ENCODE measurements around the gene SMG9. TPM values are rescaled to one million over a fixed set of nuclear protein-coding genes. Genes with fewer than 3 reads are reported as not detected.
"Not testable (repeated sequence)": the region's sequence is repeated elsewhere in the genome, so short reads cannot be mapped to it uniquely, and the experiment has no call there.

Gene SMG9
- total RNA-seq, 1 donor from 2014 or later: 44.7 TPM

DNA sequence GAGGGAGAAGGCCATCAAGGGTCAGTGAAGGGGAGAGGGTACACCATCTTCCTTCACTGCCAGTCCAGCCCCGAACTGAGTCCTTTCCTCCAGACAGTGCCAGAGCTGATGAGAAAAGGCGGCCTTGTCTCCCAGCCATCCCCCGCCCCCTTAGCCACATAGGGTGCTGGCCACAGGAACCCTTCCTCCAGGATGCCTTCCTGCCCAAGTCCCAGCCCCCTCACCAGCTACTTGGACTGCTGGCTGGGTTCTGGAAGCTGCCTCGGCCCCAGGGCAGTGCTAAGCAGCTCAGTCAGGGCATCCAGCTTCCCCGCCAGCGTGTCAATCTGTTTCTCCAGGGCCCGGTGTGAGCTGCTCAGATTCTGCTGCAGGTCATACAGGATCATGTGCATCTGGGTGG, 12.6 kb upstream of the SMG9 start:
- Histone ChIP-seq H3K36me3 (no peaks in the 10 kb centered on the region), H3K27ac (no peak overlapping the region), H3K4me1 (peaks cover 22% of the 10 kb centered on the region), H3K9me3 (no peaks in the 10 kb centered on the region), H3K27me3 (no peaks in the 10 kb centered on the region), H3K4me3 (no peak overlapping the region)
- DNase-seq (no peak), ATAC-seq (no peak)
- intact Hi-C loops (cut with DNase I): no loop called here
- no peak for TF ChIP-seq CTCF (IDR thresholded peaks at IDR 0.05)

DNA sequence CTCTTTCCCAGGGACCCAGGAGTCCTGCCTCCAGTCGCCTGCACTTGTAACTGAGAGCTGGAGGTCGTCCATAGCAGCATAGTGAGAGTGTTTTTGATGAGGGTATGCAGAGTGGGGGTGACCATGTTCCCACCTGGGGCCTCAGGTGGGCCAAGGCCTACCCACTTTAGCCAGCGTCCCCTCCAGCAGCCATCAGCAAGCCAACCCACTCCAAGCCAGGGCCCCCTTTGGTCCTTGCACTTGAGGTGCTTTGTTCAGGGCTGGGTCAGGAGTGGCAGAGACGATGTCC, 11.9 kb upstream of the SMG9 start:
- no peak for TF ChIP-seq CTCF (IDR thresholded peaks at IDR 0.05)
- Histone ChIP-seq H3K36me3 (no peaks in the 10 kb centered on the region), H3K27ac (no peak overlapping the region), H3K9me3 (no peaks in the 10 kb centered on the region), H3K27me3 (no peaks in the 10 kb centered on the region), H3K4me3 (no peak overlapping the region), H3K4me1 (peaks cover 22% of the 10 kb centered on the region)
- intact Hi-C loops (cut with DNase I): no loop called here
- no peak for ATAC-seq
- DNase-seq: no peak

DNA sequence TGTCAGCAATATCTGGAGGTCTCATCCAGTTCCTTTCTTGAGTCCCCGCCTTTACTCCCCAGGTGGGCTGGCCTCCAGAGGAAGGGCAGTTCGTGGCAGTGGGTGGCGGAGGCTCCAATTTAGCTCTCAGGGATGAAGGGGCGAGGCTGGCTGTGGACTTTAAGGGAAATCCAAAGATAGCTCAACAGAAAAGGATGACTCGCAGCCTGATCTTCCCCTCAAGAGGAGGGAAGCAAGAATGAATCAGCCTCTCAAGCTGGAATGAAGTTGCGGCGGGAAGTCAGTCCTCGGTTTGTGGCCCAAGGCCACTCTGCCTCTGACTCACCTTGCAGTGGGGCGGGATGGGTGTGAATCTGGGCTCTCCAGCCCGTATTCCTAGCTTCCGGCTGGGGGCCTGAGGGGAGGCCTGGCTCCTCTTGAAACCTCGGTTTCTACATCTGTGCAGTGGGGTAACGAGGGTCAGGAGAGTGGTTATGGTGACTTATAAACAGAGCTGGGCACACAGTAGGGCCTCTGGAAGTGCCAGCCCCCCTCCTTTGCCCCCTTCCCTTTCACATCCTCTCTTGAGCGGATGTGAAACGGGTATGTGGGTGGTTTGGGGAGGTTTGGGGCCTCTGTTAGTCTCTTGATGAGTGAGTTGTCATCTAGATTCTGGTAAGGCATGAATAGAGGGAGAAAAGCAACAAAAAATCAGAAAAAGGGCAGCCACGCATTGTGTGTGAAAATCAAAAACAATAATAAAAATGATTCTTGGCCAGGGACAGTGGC, 10.5 kb upstream of the SMG9 start:
- intact Hi-C loops (cut with DNase I): no loop called here
- peak; percentile 73 for DNase-seq
- no peaks in the 10 kb centered on the region for H3K36me3 ChIP-seq

DNA sequence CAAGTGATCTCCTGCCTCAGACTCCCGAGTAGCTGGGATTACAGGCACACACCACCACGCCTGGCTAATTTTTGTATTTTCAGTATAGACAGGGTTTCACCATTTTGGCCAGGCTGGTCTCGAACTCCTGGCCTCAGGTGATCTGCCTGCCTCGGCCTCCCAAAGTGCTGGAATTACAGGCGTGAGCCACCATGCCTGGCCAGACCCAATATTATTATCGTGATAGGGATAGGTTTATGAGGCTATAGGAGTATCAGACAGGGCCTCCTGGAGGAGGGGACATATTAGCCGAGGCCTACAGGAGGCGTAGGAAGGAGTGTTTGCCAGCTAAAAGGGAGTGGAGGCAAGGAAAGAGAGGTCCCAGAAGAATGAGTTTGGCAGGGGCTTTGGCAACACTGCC, 9.9 kb upstream of the SMG9 start:
- H3K27me3 ChIP-seq; H3K36me3 ChIP-seq; ATAC-seq; intact Hi-C loops (cut with DNase I); H3K9me3 ChIP-seq; H3K4me3 ChIP-seq; DNase-seq: not testable (repeated sequence)
- peak overlapping the region; percentile 47 for H3K27ac ChIP-seq
- H3K4me1 ChIP-seq: peaks cover 22% of the 10 kb centered on the region

More for the DNA sequence above, 10.5 kb upstream of the SMG9 start:
- no peak for TF ChIP-seq CTCF (IDR thresholded peaks at IDR 0.05)
- ATAC-seq: peak; percentile 70
- H3K27me3 ChIP-seq: no peaks in the 10 kb centered on the region
- H3K4me3 ChIP-seq: no peak overlapping the region
- peak overlapping the region; percentile 47 for H3K27ac ChIP-seq
- no peaks in the 10 kb centered on the region for H3K9me3 ChIP-seq
- peaks cover 22% of the 10 kb centered on the region for H3K4me1 ChIP-seq

DNA sequence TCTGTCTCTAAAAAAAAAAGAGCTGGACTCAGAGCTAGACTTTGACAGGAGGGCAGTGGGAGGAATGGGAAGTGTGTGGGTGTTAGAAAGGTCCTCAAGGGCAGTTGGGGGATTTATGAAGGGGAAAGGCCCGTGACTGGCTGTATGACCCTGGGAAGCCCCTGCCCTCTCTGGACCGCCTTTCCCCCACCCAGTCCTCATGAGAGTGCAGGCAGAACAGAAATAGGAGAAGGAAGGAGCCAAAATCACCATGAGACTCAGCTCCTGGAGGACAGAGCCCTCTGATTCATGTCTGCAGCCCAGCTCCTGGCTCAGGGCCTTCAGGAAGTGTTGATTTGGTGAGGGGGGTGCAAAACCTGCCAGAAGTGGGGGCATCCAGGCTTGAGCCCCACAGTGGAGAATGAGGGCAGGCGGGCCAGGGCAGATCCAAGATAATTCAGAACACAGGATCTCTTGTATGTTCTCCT, 8.7 kb upstream of the SMG9 start:
- peak; percentile 59 for ATAC-seq
- Histone ChIP-seq H3K4me3 (no peak overlapping the region), H3K4me1 (peaks cover 22% of the 10 kb centered on the region), H3K27me3 (no peaks in the 10 kb centered on the region), H3K36me3 (no peaks in the 10 kb centered on the region), H3K27ac (no peak overlapping the region), H3K9me3 (no peaks in the 10 kb centered on the region)
- intact Hi-C loops (cut with DNase I): no loop called here
- DNase-seq: no peak
- no peak for TF ChIP-seq CTCF (IDR thresholded peaks at IDR 0.05)

DNA sequence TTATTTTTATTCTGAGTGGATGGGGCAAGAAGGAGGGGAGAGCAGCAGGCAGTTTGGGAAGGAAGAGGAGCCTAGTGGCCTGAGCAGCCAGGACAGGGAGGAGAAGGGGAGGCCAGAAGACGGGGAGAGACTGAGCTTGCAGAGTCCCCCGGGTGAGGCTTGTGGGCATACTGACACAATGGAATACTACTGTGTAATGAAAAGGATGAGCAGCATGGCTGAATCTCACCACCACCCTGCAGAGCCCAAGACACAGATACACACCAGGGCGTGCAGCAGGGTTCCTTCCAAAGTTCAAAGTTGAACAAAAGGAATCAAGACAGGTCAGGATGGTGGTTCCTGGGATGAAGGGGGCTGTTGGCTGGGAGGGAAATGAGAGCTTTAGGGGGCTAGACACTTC, 8.1 kb upstream of the SMG9 start:
- Histone ChIP-seq H3K9me3 (no peaks in the 10 kb centered on the region), H3K4me1 (peaks cover 19% of the 10 kb centered on the region), H3K4me3 (no peak overlapping the region), H3K27ac (no peak overlapping the region), H3K36me3 (no peaks in the 10 kb centered on the region), H3K27me3 (no peaks in the 10 kb centered on the region)
- no peak for DNase-seq
- intact Hi-C loops (cut with DNase I): no loop called here
- no peak for ATAC-seq
- no peak for TF ChIP-seq CTCF (IDR thresholded peaks at IDR 0.05)

All from upper lobe of right lung (tissue), 1 donor.